GM21423 (cell line): Measurements from ENCODE around the gene PHYH.
"Not testable (repeated sequence)": the region's sequence is repeated elsewhere in the genome, so short reads cannot be mapped to it uniquely, and the experiment has no call there.

Source experiments
- ATAC-seq: cut with Tn5 transposase; IDR thresholded peaks from one replicate; pipeline ENCODE4 v1.9.1; 2021; ENCODE audit warnings: mild to moderate bottlenecking, moderate library complexity; ENCODE audit not compliant: unreplicated experiment

Gene PHYH

GRCh38 chr10:13276146-13276545, 23.7 kb downstream of the PHYH start:
- ATAC-seq = not testable (repeated sequence)

DNA sequence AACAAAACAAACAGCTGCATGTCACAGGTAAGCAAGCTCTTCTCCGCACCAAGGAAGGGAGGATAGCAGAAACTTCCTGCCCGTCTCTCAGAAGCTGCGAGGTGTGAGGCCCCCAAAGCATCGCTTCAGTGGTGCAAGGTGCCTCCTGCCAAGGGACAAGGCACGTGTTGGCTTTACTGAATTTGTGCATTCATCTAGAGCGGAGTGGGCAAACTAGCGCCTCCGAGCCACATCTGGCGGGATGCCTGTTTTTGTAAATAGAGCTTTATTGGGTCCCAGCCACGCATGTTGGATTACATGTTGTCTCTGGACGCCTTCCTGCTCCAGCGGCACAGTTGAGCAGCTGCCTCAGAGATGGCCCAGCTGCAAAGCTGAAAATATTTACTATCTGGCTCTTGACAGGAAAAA, 27.7 kb downstream of the PHYH start:
- ATAC-seq = no peak

GRCh38 chr10:13271552-13272163, 28.2 kb downstream of the PHYH start:
- ATAC-seq = no peak

GRCh38 chr10:13270877-13271551, 28.9 kb downstream of the PHYH start:
- ATAC-seq = no peak

- ATAC-seq = no peak
Measured at GRCh38 chr10:13268841-13269240, 31.0 kb downstream of the PHYH start.

GRCh38 chr10:13268310-13268709, 31.6 kb downstream of the PHYH start:
- no peak for ATAC-seq

- no peak for ATAC-seq
Measured at GRCh38 chr10:13263591-13263990, 36.3 kb downstream of the PHYH start.

GRCh38 chr10:13262433-13262832, 37.4 kb downstream of the PHYH start:
- no peak for ATAC-seq

GRCh38 chr10:13257621-13258140, 42.2 kb downstream of the PHYH start:
- no peak for ATAC-seq

DNA sequence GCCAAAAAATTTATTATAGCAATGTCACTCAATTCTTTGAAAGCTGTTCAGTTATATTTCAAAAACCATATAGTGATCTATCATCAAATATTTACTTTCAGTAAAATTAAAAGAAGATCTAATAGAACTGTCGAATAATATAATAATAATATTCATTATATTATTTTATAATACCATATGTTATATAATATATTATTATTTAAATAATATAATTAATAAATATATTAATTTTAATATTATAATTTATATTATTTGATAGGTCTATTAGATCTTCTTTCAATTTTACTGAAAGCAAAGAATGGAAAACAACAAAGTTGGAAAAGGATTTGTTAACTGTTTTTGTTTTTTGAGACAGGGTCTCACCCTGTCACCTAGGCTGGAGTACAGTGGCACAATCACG, 43.2 kb downstream of the PHYH start:
- ATAC-seq = no peak

- ATAC-seq = no peak
Measured at GRCh38 chr10:13253726-13254125, 46.1 kb downstream of the PHYH start.

- ATAC-seq = no peak
Measured at GRCh38 chr10:13247784-13248183, 52.1 kb downstream of the PHYH start.

- ATAC-seq = no peak
Measured at GRCh38 chr10:13247246-13247645, 52.6 kb downstream of the PHYH start.

DNA sequence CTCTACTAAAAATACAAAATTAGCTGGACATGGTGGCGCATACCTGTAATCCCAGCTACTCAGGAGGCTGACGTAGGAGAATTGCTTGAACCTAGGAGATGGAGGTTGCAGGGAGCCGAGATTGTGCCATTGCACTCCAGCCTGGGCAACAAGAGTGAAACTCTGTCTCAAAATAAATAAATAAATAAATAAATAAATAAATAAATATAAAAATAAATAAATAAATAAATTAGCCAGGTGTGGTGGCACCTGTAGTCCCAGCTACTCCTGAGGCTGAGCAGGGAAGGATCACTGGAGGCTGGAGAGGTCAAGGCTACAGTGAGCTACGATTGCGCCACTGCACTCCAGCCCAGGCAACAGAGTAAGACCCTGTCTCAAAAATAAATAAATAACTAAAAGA, 57.6 kb downstream of the PHYH start:
- not testable (repeated sequence) for ATAC-seq

GRCh38 chr10:13241613-13242012, 58.3 kb downstream of the PHYH start:
- no peak for ATAC-seq

GRCh38 chr10:13239923-13240322, 59.9 kb downstream of the PHYH start:
- no peak for ATAC-seq

DNA sequence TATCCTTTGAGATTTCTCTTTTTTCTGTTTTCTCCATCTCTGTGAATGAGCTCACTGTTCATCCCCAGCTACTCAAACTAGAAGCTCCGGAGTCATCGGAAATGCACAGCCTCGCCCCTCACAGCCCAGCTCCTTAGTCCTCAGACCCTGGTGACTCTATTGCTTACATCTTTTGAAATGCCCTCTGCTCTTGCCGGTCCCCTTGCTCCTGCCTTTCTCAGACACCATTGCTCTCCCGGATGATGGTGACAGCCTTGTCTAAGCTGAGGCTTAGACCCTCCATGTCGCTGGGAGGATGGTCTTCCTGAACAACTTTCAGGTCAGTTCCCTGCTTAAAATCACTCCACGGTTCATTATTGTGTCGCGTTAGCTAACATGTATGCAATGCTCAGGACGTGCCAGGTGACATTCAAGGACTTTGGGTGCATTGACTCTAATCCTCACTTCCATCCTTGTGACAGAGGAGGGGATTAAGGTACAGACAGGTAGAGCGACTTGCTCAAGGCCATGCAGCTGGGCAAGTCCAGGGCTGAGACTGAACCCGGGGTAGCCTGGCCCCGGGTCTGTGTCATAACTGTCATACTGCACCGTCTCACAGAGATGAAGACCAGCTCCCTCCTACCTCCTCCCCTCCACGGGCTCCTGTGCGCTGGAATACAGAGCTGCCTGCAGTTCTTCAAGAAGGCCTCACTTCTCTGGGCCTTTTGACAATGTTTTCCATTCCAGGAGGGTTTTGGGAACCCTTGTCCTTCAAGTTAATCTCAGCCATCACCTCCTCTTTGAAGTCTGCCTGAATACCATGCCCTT, 61.4 kb downstream of the PHYH start:
- ATAC-seq = no peak

DNA sequence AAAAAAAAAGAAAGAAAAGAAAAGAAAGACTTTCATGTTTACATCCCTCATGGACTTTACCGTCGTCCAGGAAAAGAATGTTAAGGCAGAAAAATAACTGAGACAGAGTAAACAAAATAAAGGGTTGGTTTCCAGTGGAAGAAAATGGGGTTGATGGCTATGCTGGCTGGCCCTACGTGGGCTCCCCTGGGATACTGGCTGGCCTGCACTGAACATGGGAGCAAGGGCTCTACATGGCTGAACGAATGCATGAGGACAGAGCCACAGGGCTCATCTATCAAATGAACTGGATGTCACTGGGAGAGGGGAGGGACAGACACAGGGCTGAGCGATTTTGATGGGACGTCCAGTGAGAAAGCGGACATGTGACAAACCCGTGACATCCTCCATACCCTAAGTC, 63.2 kb downstream of the PHYH start:
- ATAC-seq = no peak

DNA sequence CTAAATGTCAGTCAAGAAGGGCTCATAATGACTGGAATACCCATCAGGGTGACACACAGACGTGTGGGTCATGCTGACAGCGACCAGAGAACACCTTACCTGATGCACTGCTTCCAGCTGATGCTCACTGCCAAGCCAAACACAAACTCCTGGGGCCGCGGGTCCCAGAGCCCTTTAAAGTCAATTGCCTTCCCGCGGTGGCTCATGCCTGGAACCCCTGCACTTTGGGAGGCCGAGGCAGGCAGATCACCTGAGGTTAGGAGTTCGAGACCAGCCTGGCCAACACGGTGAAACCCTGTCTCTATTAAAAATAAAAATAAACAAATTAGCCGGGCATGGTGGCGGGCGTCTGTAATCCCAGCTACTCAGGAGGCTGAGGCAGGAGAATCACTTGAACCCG, 65.1 kb downstream of the PHYH start:
- not testable (repeated sequence) for ATAC-seq

GRCh38 chr10:13234172-13234571, 65.7 kb downstream of the PHYH start, which contains the start of gene UCMA:
UCMA (minus strand) TSS chr10:13234374; CDS start chr10:13234258, 116 bp downstream.
- no peak for ATAC-seq

GRCh38 chr10:13233358-13233757, 66.5 kb downstream of the PHYH start:
- ATAC-seq = no peak

DNA sequence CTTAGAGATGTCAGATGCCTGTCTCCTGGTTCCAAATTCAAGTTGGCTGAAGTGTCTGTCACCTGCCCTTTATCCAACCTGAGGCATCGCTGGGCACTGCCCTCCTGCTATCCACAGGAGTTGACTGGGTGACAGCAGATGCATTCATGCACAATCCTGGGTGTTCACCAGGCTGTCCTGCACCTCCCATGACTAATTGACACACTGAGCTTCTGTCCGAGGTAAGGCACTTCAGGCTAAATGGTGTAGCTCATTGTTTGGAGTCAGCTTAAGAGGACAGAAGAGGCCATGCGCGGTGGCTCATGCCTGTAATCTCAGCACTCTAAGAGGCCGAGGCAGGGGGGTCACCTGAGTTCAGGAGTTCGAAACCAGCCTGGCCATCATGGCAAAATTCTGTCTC, 68.1 kb downstream of the PHYH start:
- no peak for ATAC-seq
